Esophagus muscularis mucosa (tissue), 4 donors: ENCODE data around the gene STAT3. TPM values are rescaled to one million over a fixed set of nuclear protein-coding genes. Genes with fewer than 3 reads are reported as not detected.
A peak's percentile ranks its signal among the peaks of the same experiment; 100 is the strongest.

Experiments used
- DNase-seq: peaks from one replicate; pipeline ENCODE4 v3.0.0-alpha.2; 2017; ENCODE audit errors: extremely low spot score
- H3K27ac ChIP-seq, 4 donors: fragments of 200-600 bp; sonication (generic); replicated peaks in 1 of 4; 1 replicate in 3 of 4; 2 replicates in 1 of 4; pipeline ENCODE4 v1.5.1; 2016 to 2019; ENCODE audit warnings: mild to moderate bottlenecking in 1 of 4
- H3K27me3 ChIP-seq, 4 donors: fragments of 200-600 bp; sonication (generic); one replicate each; pipeline versions ENCODE4 v1.5.1 to v1.6.0; 2016 to 2019
- H3K36me3 ChIP-seq, 4 donors: fragments of 200-600 bp; sonication (generic); one replicate each; pipeline ENCODE4 v1.5.1; 2016 to 2019
- H3K4me1 ChIP-seq, 4 donors: fragments of 200-600 bp; sonication (generic); one replicate each; pipeline ENCODE4 v1.5.1; 2016 to 2019
- H3K4me3 ChIP-seq, 4 donors: fragments of 200-600 bp; sonication (generic); 1 replicate in 2 of 4; 2 replicates in 2 of 4; pipeline ENCODE4 v1.5.1; 2016 to 2019; ENCODE audit warnings: mild to moderate bottlenecking in 4 of 4, moderate library complexity in 1 of 4
- H3K9me3 ChIP-seq, 4 donors: fragments of 200-600 bp; sonication (generic); 1 replicate in 3 of 4; 2 replicates in 1 of 4; pipeline ENCODE4 v1.5.1; 2016 to 2019
- EP300 ChIP-seq: sonication (generic); formaldehyde crosslinking; IDR thresholded peaks from one replicate; pipeline ENCODE4 v1.6.1; 2017; ENCODE audit warnings: antibody characterized with exemption
- POLR2A ChIP-seq: fragments of 450-650 bp; IDR thresholded peaks from one replicate; pipeline ENCODE4 v1.6.1; 2017; ENCODE audit warnings: antibody characterized with exemption, moderate library complexity, mild to moderate bottlenecking, low read depth
- POLR2AphosphoS5 ChIP-seq, 2 donors: sonication (generic); formaldehyde crosslinking; IDR thresholded peaks; one replicate each; pipeline ENCODE4 v1.6.1; 2017; ENCODE audit warnings: antibody characterized with exemption in 2 of 2
- WGBS: methylation state at CpG from one replicate; pipeline ENCODE4 v1.1.5; 2018; 5-methylcytosine and 5-hydroxymethylcytosine counted together
- intact Hi-C: fragments of 100-400 bp; cut with DNase I; formaldehyde crosslinking; loops from one replicate; pipeline ENCODE4 v1.15.1; 2023
- total RNA-seq, 4 donors: library from RNA; depleted of rRNA; stranded (reverse); fragments of >200 nt; gene quantifications; one replicate each; pipeline versions ENCODE4 v1.1.0 to v1.2.1, GENCODE V29; 2016
- TF ChIP-seq, protein P1 (sequence below), 3 experiments: fragments of 200-600 bp in 2 of 3; fragments of 450-650 bp in 1 of 3; sonication (generic) in 2 of 3; IDR thresholded peaks; one replicate each; pipeline ENCODE4 v1.5.1; 2017 to 2019; ENCODE audit warnings: antibody characterized with exemption in 3 of 3, mild to moderate bottlenecking in 2 of 3, moderate library complexity in 1 of 3

STAT3 gene
- total RNA-seq, 4 donors from 2014 or later, result 137 to 260 (median 211) TPM

DNA sequence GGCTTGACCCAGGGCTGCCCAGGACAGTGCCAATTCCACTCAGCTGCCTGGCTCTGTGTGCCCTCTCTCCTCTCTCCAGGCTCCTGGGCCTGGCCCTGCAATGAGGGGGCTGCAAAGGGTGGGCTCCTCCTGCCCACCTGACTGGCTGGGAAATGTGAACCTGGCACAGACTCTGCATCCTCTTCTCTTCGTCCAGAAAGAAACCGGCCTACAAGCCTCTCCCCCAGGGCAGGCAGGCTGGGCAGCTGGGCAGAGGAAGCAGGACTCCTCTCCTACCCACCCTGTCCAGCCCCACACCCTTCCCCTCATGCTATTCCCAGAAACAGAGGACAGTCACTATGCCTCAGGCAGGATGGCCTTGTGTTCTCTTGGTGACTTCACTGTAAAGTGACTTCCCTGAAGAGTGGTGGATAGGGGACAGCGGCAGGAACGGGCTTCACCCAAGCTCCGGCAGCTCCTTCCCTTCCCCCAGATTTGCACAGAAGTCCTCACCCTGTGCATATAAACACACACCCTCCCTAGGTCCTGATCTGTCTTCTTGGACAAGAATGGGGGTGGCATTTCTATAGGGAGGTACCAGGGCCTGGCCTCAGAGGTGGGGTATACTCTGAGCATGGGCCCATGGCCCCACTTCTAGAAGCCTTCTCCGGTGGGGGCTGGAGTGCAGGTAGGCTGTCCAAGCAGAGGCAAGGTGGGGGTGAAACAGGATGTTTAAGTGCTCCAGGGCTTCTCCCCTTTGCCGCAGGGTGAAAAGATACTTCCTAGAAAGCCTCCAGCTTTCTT, 104.8 kb downstream of the STAT3 start:
- whole genome bisulfite sequencing, result 76% methylated on average over 7 of the region's 7 CpGs
- Histone ChIP-seq H3K27me3 (no peaks in the 10 kb centered on the region), H3K9me3 (no peaks in the 10 kb centered on the region), H3K27ac (no peak overlapping the region), H3K4me1 (peaks cover 17 to 30% (median 29%) of the 10 kb centered on the region in 4 donors), H3K4me3 (no peak overlapping the region), H3K36me3 (no peaks in the 10 kb centered on the region)
- DNase-seq, result peak; percentile 60
- intact Hi-C loops, result no loop called here
- TF ChIP-seq POLR2A, result no peak
- TF ChIP-seq POLR2AphosphoS5 (IDR thresholded peaks at IDR 0.05), result no peak
- no peak for TF ChIP-seq EP300
- TF ChIP-seq, protein P1, sequence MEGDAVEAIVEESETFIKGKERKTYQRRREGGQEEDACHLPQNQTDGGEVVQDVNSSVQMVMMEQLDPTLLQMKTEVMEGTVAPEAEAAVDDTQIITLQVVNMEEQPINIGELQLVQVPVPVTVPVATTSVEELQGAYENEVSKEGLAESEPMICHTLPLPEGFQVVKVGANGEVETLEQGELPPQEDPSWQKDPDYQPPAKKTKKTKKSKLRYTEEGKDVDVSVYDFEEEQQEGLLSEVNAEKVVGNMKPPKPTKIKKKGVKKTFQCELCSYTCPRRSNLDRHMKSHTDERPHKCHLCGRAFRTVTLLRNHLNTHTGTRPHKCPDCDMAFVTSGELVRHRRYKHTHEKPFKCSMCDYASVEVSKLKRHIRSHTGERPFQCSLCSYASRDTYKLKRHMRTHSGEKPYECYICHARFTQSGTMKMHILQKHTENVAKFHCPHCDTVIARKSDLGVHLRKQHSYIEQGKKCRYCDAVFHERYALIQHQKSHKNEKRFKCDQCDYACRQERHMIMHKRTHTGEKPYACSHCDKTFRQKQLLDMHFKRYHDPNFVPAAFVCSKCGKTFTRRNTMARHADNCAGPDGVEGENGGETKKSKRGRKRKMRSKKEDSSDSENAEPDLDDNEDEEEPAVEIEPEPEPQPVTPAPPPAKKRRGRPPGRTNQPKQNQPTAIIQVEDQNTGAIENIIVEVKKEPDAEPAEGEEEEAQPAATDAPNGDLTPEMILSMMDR (IDR thresholded peaks at IDR 0.05), result no peak

GRCh38 chr17:42282478-42283080, 105.7 kb downstream of the STAT3 start:
- peaks cover 14 to 26% (median 25%) of the 10 kb centered on the region in 4 donors for H3K4me1 ChIP-seq
- no peaks in the 10 kb centered on the region for H3K27me3 ChIP-seq
- H3K27ac ChIP-seq, result no peak overlapping the region
- peak; percentile 81 for DNase-seq
- H3K36me3 ChIP-seq, result no peaks in the 10 kb centered on the region
- no peaks in the 10 kb centered on the region for H3K9me3 ChIP-seq
- no peak overlapping the region for H3K4me3 ChIP-seq
- intact Hi-C loops, result no loop called here
- WGBS, result 91% methylated on average over 6 of the region's 6 CpGs
- TF ChIP-seq POLR2AphosphoS5 (IDR thresholded peaks at IDR 0.05) (no peak), POLR2A (no peak), EP300 (no peak)
- TF ChIP-seq, protein P1 (IDR thresholded peaks at IDR 0.05), result no peak

DNA sequence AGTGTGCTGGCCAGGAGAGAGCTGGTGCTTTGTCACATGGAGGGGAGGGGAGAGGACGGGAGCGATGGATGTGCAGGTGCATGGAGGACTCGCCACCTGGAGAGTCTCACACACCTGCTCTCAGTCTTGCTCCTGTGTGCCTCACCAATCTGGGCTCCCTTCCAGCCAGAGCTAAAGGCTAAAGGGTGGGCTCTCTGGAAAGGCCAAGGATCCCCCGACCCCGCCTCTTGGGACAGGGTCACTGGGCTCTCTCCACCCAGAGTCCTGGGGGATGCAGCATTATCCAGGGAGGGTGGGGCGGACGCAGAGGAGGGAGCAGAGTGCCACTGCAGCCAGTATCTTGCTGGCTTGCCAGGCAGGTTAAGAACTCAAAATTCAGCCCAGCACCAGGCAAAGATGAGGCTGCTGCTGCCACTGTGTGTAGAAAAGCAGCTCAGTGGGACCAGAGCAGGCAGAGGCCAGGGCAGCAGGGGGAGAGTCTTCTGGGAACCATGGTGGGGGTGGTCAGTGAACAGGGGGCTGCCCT, 106.6 kb downstream of the STAT3 start:
- TF ChIP-seq EP300, result no peak
- TF ChIP-seq POLR2AphosphoS5 (IDR thresholded peaks at IDR 0.05), result no peak
- Histone ChIP-seq H3K36me3 (no peaks in the 10 kb centered on the region), H3K27me3 (no peaks in the 10 kb centered on the region), H3K27ac (no peak overlapping the region), H3K4me1 (peaks cover 12 to 26% (median 23%) of the 10 kb centered on the region in 4 donors), H3K4me3 (no peak overlapping the region), H3K9me3 (no peaks in the 10 kb centered on the region)
- peak; percentile 80 for DNase-seq
- WGBS, result 94% methylated on average over 7 of the region's 7 CpGs
- intact Hi-C loops, result no loop called here

DNA sequence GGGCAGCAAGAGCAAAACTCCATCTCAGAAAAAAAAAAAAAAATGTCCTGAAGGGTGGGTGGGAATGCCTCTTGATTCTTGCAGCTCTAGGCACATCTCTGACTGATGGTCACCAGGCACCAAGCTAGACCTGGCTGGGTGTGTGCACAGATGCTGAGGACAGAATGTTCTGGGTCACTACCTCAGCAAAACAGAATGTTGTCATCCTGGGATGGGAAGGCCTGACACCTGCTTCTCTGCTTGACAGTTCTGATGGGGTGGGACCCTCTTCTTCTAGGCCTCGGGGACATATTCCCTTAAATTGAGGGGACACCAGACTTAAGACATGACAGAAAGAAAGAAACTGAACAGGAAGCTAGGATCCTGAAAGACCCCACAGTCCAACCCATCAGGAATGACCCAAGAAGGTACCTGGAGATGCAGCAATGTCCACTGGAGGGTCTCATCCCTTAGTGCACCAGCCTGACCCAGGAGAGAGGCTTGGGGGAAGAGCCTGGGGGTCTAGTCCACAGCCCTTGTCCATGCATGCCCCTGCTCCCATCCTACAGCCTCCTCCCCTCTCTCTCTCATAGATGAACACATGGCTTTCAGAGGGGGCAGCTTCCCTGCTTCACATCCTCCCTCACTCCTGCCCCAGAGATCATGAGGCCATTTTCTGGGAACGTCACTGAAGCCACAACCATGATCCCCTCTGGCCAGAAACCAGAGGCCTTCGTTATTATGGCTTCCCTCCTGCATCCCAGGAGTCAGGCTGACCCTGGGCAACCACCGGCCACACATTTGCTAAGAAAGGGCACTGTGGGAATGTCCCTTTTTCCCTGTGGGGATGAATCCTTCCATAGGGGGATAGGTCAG, 108.2 kb downstream of the STAT3 start:
- peaks cover 10 to 20% (median 15%) of the 10 kb centered on the region in 4 donors for H3K4me1 ChIP-seq
- no peaks in the 10 kb centered on the region for H3K9me3 ChIP-seq
- H3K36me3 ChIP-seq, result no peaks in the 10 kb centered on the region
- H3K27ac ChIP-seq, result no peak overlapping the region
- TF ChIP-seq, protein P1 (IDR thresholded peaks at IDR 0.05), result no peak
- no peak for TF ChIP-seq POLR2A
- TF ChIP-seq POLR2AphosphoS5 (IDR thresholded peaks at IDR 0.05), result no peak
- no peak for TF ChIP-seq EP300
- WGBS, result 93% methylated on average over 4 of the region's 4 CpGs
- DNase-seq, result peak; percentile 90
- H3K4me3 ChIP-seq, result no peak overlapping the region
- H3K27me3 ChIP-seq, result no peaks in the 10 kb centered on the region
- intact Hi-C loops, result no loop called here

- no peaks in the 10 kb centered on the region for H3K9me3 ChIP-seq
- intact Hi-C loops, result no loop called here
- DNase-seq, result no peak
- H3K27ac ChIP-seq, result peak overlapping the region; percentile 86 to 94 (median 89)
- no peaks in the 10 kb centered on the region for H3K27me3 ChIP-seq
- 59% methylated on average over 6 of the region's 6 CpGs for WGBS
- no peak for TF ChIP-seq POLR2AphosphoS5 (IDR thresholded peaks at IDR 0.05)
- TF ChIP-seq POLR2A, result no peak
- TF ChIP-seq, protein P1 (IDR thresholded peaks at IDR 0.05), result no peak
- TF ChIP-seq EP300, result no peak
- H3K4me3 ChIP-seq, result peak overlapping the region; percentile 76 to 96 (median 90)
- no peaks in the 10 kb centered on the region for H3K36me3 ChIP-seq
- H3K4me1 ChIP-seq, result peaks cover 26 to 42% (median 39%) of the 10 kb centered on the region in 4 donors
These were observed 110.9 kb downstream of the STAT3 start for GRCh38 chr17:42277342-42277712.
